ENCODE measurements around the gene LAMB2.

GRCh38 chr3:49119439-49119838, 13.4 kb downstream of the LAMB2 start:
- TF ChIP-seq CTCF (IDR thresholded peaks at IDR 0.05) = no peak
- TF ChIP-seq POLR2A (IDR thresholded peaks at IDR 0.05) = no peak
